Heart left ventricle (tissue), 11 donors: ENCODE data around the gene NMNAT3. TPM values are rescaled to one million over a fixed set of nuclear protein-coding genes. Genes with fewer than 3 reads are reported as not detected.

Source experiments
- polyA plus RNA-seq, 2 donors: library from polyadenylated mRNA; stranded (reverse); fragments of 200-250 nt; gene quantifications; one replicate each; pipeline ENCODE4 v1.2.3, GENCODE V29; 2013
- total RNA-seq, 9 donors: library from RNA; depleted of rRNA in 2 of 9; stranded (reverse); fragments of >200 nt in 2 of 9; fragmentation: NEBNext Ultra II Directional in 3 of 9; extraction: Animal tissue kit (Norgen Biotek cat#: 25700) in 3 of 9; gene quantifications; one replicate each; pipeline versions ENCODE4 v1.1.0 to v1.2.4, GENCODE V29; 2016 to 2023
- donor health status: ischemic (EF 13 %, LVEDD 7.1; RV severe dilation, severe dysfunction).
- donor health status: healthy with polysubstance abuse.
- donor health status: DM: no; HTN: yes; CAD: no.
- donor health status: DM: no; HTN: no; CAD: no.
- donor health status: ischemic (EF 25% LVEDD 5.7; RV mildly dilated, moderate dysfunction).
- donor health status: healthy.
- donor health status: DM: yes; HTN: yes; CAD: no.
- donor health status: PGD.
- donor health status: nonischemic (EF 23%, LVEDD 6.1; RV moderate dilation, normal function).

Gene NMNAT3
- total and polyA plus RNA-seq, 11 donors, result 6.5 to 15.4 (median 11.0) TPM

Other genes starting within 250 kb of the NMNAT3 start
- gene RBP2, start 201.5 kb downstream of the NMNAT3 start, total RNA-seq, result not detected
- under 1 TPM in 1 of 2 donors, not detected in 1; 0.25 TPM for gene RBP2, start 201.5 kb downstream of the NMNAT3 start, polyA plus RNA-seq
- 10 to 100 TPM in 8 of 9 donors, 1 to 10 TPM in 1; 9.4 to 32.0 (median 13.0) TPM for gene RBP1, start 138.2 kb downstream of the NMNAT3 start, total RNA-seq
- 10 to 100 TPM; 26.4 to 27.5 TPM for gene RBP1, start 138.2 kb downstream of the NMNAT3 start, polyA plus RNA-seq